CD4-positive, alpha-beta T cell treated with Interleukin-12 subunit alpha and Interleukin-12 subunit beta, for 1 hour (primary cell): ENCODE data around the gene SHC4.

Source experiments
- DNase-seq: peaks from one replicate; pipeline ENCODE4 v3.0.0-alpha.2; 2020

SHC4 gene

DNA sequence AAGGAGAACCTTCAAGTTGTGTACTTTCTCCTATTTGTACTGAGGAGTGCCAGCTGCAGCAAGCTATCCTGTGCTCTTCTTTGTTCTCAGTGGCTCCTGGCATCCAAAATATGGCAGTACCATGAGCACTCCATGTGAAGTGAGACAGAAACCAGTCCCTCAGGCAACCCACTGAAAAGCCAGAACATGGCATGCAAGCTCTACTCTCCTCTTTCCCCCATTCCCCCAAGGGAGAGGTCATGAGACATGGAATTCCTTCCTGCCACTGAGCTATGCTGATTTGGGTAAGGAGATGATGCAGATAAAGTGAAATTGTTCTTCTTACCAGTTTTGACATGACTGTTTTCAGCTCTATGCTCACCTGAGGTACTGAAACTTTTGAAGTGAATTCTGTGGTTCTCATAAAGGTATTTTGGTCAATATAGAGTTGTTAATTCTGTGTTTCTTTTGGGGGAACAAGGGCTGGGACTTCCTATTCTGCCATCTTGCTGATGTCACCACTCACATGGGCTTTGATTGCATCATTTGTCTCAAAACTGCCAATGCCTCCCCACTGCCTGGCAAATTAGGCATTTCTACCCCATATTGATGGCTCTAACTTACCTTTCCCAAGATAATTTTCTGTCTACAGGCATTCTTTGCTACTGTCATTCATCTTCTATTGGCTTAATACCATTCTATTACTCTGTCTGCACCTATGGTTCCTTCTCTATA is 130.0 kb downstream of the SHC4 start:
- no peak for DNase-seq

DNA sequence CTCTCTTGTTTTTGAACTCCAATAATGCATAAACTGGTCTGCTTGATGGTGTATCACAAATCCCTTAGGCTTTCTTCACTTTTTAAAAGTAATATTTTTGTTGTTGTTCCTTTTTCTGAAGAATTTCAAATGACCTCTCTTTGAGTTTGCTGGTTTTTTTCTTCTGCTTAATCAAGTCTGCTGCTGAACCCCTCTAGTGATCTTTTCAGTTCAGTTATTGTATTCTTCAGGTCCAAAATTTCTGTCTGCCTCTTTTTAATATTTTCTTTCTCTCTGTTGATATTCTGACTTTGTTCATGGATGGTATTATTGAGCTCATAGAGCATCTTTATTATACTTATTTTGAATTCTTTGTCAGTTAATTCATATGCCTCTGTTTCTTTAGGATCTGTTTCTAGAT is 131.1 kb downstream of the SHC4 start:
- no peak for DNase-seq

DNA sequence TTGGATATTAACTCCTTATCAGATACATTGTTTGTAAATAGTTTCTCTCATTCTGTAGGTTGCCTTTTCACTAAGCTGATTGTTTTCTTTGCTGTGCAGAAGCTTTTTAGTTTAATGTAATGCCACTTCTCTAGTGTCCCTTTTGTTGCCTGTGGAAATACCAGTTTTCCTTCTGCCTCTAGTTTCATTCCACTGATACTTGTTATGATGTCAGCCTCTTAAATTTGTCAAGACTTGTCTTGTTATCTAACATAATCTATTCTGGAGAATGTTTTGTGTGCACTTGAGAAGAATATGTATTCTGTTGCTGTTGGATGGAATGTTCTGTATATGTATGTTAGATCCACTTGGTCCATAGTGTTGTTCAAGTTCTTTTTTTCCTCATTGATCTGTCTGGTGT is 134.8 kb downstream of the SHC4 start:
- no peak for DNase-seq

DNA sequence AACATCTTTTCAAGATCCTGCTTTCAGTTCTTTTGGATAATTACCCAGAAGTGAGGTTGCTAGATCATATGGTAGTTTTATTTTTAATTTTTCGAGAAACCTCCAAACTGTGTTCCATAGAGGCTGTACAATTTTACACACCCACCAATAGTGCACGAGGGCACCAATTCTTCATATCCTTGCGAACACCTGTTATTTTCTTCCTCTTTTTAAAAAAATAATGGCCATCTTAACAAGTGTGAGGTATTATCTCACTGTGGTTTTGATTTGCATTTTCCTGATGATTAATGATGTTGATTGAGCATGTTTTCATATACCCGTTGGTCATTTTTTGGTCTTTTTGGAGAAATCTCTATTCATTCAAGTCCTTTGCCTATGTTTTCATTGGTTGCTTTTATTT is 135.2 kb downstream of the SHC4 start:
- DNase-seq: no peak

DNA sequence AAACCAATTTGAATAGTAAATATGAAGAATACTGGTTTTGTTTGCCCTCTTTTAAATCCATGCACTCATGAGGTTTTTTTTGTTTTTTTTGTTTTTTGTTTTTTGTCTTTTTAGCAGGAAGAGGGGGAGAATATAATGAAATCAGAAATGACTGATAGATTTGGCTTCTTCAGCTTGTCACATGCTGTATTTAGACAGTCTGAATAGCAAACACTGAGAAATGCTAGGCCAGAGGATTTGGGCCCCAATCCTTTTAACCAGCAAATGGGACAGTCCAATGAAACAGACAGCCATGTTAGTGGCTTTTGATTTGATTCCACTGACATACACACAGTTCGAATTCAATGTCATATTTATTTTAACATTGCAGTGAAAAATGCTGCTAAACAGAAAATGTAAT is 138.6 kb downstream of the SHC4 start:
- DNase-seq: no peak

DNA sequence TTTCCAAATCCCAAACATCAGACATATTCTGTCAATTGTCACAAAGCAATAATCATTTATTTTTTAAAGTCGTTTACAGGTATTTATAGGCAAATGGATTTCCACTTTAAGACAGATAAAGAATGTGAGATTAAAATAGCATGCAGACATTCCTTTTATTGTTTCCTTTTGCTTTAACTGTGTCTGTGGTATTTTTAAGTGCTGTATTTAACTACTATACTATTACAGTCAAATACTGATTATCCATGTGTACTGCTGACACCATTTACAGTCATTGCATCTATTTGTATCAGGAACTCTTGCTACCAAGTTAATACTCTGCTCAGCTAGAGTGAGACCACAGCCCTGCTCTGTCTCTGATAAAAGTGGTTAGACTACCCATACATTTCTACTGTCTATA is 140.0 kb downstream of the SHC4 start:
- DNase-seq: no peak

DNA sequence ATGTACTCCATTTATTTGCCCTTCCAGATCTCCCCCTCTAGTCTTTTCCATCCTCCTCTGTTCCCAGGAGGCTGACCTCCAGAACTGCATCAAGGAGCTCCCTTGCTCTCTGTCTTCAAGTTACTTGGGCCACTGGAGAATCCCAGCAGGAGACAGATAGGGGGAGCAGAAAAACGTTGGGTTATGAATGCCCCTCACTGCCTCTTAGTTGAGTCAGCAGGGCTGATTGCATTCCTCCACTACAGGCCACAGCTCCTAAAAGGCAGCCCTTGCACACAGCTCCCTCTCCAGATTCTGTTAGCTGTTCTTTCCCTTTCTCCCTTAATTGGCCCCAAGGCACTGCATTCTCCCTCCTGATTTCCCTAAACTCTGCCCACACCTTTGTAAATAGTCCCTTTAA is 140.5 kb downstream of the SHC4 start:
- DNase-seq: no peak

DNA sequence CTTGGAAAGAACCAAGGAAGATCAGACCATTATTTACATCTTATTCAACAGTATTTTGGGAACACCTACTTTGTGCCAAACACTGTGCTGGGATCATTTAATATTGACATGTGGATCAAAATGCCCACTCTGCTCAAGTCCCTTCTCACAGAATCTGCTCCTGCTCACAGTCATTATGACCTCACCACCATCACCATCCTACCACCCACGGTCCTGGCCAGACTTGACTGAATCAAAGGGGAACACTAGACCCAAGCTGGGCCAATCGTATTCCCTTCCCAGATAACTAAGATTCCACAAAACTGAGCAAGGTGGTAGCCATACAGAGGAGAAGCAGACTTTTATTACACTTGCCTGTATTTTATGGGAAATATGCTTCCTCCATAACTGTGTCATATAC is 149.4 kb downstream of the SHC4 start:
- no peak for DNase-seq

DNA sequence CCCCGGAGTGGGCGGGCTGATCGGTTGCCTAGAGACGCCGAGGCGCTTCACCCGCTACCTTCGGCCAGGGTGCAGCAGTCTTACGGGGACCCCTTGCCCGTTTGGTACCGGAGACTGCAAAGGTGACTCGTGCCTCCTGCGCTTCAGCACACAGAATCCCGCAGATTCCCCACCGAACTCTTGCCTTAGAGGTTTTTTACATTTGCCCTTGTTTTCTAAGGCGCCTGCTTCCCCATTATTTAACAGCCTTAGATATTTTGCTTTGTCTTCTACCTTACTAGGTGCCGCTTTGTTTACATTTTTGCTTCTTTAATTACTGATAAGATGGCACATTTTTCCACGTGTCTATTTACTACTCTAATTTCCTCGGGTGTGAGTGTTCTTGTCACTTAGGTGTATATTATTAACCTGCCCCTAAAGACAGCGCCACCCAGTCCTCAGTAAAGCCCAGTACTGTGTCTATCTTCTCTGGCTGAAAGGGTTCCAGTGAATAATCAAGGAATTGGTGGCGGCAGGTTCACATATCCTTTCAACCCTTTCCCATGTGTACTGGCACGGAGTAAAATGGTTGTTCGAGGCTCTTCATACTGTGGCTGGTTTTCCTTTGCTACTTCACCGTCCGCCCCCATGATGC is 152.3 kb downstream of the SHC4 start:
- DNase-seq: no peak

DNA sequence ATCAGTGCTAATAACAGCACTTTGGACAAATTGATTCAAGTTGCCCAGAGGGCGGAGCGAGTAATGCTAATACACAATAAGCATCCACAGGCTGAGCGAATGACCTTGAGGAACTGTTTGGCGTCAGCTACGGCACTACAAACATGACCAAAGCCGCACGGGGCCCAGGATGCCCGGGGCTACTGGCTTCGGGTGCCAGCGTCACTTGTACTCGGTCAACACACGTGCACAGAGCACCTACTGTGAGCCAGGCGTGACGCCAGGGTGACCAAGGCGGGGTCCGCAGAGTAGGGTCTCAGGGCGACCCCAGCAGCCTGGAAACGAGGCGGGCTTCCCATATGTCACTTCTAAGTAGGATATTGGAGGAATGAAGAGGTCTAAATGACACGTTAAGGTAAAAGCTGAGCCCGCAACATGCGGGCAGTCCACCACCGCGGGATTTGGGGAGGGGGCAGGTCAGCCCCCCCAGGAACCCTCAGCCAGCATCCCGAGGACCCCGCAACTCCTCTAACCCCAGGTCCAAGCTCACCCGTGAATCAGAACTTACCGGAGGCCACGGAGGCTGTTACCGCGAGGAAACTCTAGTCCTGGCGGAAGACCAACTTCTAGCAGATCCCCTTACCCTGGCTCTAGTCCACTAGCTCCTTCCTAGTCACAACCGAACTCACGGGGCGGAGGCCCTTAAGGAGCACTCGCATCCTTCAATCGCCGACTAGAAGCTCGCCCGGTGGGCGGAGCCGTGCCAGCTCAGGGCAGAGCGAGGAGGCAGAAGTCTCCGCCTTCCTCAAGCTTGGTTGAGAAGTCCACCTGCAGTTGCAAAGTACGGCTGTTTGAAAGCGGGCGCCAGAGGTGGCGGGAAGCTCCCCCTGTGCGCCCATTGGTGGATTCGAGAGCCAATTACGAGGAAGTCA is 153.1 kb downstream of the SHC4 start, which contains the start of gene CEP152:
TSS of gene CEP152 (minus strand) at position 656 of the 911 bp plus-strand sequence. CDS start 5,420 bp downstream, outside the sequence.
- DNase-seq: peak; percentile 99

DNA sequence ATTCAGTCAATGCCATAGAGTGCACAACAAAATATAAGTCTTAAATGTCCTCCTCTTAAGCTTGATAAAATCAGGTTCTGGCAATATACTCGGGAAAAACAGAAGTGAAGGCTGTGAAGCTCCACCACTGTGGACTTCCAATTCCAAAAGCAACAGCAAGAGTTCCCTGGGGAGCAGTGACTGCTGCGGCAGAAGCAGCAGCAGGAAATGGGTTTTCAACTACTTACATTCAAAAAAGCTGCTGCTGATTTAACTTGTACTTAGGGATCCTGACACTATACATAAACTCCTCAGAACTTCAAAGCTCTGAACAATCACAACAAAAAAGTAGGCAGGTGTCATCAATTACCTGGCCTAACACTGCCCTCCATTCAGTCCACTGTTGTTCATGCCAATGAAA is 157.6 kb downstream of the SHC4 start:
- no peak for DNase-seq

DNA sequence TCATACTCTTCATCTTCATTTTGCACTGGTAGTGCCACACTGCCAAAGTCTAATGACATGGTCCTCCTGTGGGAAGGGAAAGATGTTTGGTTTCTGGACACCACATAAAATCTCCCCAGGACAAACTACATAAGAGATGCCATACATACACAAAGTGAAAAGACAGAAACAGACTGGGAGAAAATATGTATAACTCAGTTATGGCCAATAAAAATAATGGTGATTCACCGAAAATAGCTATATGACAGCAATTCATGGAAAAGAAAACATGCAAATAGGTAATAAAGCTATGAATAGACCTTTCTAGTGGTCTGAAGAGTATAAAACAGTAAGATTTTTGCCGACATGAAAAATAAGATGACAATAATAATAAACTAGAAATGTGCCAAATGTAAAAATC is 158.1 kb downstream of the SHC4 start:
- no peak for DNase-seq

DNA sequence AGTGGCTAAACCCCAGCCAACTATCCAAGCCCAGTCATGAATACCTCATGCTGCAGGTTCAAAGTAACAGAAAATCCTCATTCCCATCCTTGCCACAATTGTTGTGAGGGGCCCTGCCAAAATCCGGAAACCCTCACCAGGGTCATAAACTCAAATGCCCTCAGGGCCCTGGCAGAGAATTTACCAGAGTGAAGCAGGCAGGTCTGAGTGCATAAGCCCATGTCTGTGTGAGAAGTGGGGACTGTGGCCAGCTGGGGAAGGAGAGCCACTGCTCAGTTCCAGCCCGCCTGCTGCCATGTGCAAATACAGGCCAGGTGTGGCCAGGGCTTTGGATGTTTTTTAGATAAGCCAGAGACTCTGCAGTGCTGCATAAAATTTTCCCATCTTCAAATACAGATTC is 159.8 kb downstream of the SHC4 start:
- no peak for DNase-seq

DNA sequence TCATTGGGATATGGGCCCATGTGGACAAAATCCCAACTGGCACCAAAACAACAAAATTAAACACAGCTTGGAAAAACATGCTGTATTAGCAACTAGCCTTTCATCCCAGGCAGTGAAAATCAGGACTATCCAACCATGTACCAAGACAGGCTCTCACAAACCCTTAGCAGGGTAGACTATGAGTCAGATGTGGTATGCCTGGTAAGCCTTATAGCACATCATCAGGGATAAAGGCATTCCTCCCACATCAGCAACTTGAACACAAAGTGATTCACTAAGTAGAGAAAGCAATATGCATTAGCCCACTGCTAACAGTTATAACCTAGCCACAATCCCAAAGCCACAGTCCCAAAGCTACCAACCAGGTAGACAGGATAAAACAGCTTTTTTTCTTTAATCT is 160.9 kb downstream of the SHC4 start:
- DNase-seq: no peak

DNA sequence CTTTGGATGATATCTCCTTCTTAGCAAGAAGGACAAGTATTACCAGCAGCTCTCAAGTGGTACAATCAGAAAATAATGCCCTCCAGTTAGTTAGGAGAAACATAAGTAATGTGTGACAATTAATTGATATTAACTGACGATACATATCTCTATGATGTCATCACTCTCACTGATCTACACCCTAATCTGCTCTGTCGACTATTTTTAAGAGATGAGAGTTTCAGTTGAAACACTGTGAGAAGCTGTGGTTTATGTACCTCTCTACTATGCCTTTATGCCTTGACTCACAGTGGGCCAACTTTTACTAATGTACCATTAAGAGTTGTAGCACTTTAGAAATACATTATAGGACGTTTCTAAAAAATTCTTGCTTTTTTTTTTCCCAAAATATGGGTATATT is 161.5 kb downstream of the SHC4 start:
- no peak for DNase-seq

DNA sequence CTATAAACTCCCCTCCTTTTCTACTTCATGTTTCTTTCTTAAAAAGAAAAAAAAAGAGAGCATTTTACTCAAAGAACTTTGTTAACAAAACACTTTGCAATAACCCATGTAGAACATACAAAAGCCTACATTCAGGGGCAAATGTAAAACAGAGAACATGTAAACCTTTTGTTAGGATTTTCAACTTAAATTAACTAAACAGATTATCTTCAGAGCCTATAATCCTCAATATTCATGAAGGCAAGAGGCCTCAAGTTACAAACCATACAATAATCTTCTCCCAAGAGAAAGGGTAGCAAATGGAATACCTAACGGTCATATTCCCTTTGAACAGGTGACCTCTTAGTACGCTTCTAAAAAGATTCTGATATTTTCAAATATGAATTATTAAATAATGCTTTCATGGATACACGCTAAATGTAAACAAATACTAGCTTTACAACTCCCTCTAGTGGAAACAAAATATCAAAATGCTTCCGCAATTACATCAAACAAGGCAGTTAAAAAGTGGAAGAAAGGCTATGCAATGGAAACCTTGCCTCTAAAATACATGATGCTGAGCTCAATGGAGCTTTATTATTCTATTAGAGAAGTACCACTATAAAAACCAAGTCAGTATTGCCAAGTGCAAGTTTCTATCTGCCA is 162.8 kb downstream of the SHC4 start:
- DNase-seq: peak; percentile 16

DNA sequence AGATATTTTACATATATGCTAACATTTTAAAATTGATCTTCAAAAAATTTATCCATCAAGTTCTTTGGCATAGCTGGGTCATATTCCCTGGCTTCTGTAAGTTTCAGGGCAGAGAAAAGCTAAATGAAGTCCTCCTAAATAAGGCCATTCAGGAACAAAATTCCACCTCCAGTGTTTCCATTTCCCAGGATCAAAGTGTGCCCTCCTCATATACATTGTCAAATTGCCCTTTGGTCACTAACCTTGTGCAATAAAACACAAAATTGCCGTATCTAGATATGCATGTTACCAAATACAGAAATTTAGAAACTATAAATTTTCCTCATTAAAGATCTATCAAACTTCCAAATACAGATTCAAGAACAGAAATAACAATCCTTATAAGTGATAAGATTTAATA is 163.5 kb downstream of the SHC4 start:
- DNase-seq: no peak

DNA sequence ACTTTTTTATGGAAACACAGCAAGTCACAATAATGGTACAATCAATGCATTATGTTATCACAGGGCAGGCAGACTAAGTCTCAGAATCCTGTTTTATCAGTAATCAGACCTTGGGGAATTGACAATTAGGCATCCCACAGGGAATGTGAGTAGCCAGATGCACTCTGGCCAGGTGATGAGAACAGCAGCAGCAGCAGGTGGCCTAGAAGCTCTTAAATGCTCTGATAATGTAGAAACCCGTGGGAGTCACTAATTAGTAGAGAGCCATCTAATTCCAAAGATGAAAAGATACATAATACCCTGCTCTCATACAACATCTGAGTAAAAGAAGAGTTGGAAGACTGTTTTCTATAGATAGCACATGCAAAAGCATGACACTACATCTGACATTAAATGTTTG is 165.4 kb downstream of the SHC4 start:
- DNase-seq: no peak

DNA sequence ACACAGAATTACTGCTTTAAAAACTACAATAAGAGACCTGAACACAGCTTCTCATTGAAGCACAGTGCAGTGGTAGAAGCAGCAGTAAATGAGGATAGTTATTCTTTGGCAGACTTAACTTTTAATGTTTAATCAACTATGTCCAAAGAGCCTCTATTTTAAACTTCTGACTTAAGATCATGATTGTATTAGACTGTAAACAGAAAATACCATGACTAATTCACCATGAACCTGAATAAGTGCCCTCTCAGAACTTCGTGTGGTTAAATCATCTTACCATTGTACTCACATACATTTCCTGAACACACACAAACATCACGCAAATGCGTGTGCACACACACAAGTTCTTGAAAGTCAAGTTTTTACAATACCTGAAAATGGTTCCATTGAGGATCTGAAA is 166.8 kb downstream of the SHC4 start:
- DNase-seq: no peak

DNA sequence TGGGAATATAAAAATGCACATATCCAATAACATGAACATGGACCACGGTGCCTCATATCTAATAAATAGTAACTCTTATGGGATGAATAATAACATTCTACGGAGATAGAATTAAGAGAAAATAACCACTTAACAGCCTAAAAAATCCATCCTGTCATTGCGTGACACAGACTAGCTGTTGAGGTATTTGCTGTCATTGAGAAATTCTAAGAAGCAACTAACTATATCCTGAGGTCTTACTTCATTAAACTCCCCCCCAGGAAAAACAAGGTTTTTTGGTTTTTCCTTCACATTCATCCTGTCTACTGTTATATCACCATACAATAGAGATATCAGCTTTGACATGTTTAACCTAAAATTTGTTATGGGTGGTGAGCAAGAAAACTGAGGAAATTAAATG is 167.2 kb downstream of the SHC4 start:
- DNase-seq: no peak

DNA sequence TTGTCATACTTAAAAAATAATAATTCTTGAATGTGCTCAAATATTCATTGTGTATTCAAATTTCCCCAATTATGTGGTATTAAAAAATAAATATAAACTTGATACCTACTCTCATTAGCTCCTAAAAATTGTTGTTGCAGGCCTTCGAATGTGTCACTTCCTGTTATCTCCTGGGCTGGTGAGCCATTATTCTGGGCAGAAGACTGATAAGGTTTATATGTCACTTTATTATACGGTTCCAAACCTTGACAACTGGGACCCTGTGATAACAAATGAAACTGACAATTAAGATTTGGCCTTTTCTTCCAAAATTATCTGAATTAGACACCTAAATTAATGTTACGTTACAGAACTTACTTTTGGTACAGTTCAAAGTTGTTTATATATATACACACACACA is 167.8 kb downstream of the SHC4 start:
- no peak for DNase-seq

DNA sequence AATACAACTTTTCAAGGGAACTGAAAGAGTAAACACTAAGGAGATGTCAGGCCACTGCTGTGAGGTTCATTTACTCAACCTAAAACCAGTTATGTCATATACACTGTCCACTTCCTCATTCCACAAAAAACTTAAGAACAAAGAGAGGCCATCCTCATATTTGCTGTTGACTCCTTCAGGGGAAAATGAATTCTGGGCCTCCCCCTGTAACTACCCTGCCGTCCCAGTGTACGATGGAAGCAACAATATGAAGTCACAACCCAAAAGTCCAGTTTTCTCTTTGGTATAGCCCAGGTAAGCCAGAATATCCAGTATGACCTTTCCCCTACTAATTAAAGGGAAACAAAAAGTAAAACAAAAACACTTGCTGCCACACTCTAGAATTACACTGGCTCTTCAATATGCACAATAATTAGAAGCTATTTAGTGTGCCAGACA is 169.0 kb downstream of the SHC4 start:
- DNase-seq: no peak

DNA sequence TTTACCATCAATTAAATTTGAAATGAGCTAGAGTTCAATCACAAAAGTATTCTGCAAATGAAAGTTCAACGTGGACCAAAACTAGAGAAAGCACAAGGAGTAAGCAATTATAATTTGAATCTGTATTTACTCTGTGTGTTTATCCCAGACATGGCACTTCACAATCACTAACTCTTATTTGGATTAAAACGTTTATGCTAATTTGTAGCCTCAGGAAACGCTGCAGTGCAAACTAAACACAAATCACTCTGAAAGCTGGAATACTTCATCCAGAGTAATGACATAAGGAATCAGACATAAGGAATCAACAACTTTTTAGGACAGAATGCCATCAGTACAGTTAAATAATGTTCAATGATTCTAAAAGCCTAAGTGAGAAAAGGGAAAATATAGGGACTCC is 171.3 kb downstream of the SHC4 start:
- DNase-seq: no peak
